Urothelium cell line (cell line): ENCODE data around the gene CACNB4.
"Not testable (repeated sequence)": the region's sequence is repeated elsewhere in the genome, so short reads cannot be mapped to it uniquely, and the experiment has no call there.

Source experiments
- DNase-seq: peaks from one replicate; pipeline ENCODE4 v3.0.0; 2011; ENCODE audit warnings: low spot score, mixed read lengths
- FAIRE-seq: peaks from 2 replicates; lab custom pipeline; 2011; peaks lifted over from hg19 to GRCh38; lab: Jason Lieb, UNC

CACNB4 gene

DNA sequence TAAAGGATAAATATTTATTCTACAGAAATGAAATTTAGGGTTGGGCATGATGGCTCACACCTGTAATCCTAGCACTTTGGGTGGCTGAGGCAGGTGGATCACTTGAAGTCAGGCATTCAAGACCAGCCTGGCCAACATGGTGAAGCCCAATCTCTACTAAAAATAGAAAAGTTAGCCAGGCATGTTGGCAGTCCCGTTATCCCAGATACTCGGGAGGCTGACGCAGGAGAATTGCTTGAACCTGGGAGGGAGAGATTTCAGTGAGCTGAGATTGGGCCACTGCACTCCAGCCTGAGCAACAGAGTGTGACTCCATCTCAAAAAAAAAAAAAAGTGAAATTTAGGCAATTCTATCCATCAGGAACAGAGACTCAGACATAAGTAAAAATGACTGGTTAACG is 8.1 kb downstream of the CACNB4 start:
- not testable (repeated sequence) for FAIRE-seq, DNase-seq

GRCh38 chr2:152089238-152089637 is 9.6 kb downstream of the CACNB4 start:
- no peak for DNase-seq
- FAIRE-seq = no peak

DNA sequence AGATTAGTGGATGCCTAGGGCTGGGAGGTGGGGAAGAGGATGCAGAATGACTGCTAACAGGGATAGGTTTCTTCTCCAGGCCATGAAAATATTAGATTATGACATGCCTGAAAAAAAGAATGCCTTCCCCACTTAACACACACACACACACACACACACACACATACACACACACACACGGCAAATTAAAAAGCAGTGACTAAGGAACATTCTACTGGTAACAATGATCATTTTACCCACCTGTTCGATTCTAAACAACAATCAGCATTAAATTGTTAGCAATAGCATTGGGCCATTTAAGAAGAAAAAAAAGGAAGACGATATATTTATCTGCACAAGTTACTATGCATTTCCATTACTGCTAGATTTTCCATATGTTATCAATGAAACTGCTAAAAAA is 10.8 kb downstream of the CACNB4 start:
- no peak for DNase-seq
- FAIRE-seq = no peak

DNA sequence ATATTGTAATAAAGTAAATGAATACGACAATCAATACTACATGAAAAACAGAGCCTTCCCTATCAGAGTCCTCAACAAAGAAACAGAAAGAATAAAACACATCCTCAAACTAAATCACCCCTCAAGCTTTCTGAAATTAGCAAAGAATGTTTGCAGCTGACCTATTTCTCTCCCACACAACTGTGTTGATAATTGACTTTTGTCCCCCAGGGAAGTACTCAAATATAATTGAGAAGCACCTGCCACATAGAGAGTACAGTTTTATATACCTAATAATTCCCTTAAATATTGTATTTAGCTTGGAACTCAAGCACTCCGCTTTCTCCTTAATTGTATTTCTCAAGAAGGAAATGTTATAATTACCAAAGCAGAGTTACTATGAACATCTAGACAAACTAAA is 12.6 kb downstream of the CACNB4 start:
- FAIRE-seq (no peak), DNase-seq (no peak)

GRCh38 chr2:152084076-152084475 is 14.8 kb downstream of the CACNB4 start:
- no peak for DNase-seq
- no peak for FAIRE-seq

GRCh38 chr2:152083202-152083875 is 15.5 kb downstream of the CACNB4 start:
- DNase-seq (no peak), FAIRE-seq (no peak)

DNA sequence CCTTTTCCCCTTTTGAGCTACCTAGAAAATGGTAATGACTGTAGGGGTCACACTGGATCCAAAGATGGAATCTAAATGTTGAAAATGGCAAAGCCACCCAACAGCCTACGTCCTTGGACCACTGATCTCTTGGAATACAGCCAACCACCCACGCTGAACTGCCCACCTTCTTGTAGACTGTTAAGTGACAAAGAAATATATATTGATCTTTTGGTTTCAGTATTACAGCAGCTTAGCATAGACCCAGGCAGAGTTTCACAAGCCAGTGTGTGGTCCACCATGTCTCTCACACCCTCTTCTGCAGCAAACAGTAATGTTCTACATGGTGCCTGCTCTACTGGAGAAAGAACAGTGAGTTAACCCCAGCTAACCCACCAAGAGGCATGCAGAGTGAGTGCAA is 20.2 kb downstream of the CACNB4 start:
- no peak for FAIRE-seq

GRCh38 chr2:152078023-152078422 is 20.8 kb downstream of the CACNB4 start:
- FAIRE-seq = no peak
- no peak for DNase-seq

More for the DNA sequence above, 20.2 kb downstream of the CACNB4 start:
- DNase-seq = no peak

DNA sequence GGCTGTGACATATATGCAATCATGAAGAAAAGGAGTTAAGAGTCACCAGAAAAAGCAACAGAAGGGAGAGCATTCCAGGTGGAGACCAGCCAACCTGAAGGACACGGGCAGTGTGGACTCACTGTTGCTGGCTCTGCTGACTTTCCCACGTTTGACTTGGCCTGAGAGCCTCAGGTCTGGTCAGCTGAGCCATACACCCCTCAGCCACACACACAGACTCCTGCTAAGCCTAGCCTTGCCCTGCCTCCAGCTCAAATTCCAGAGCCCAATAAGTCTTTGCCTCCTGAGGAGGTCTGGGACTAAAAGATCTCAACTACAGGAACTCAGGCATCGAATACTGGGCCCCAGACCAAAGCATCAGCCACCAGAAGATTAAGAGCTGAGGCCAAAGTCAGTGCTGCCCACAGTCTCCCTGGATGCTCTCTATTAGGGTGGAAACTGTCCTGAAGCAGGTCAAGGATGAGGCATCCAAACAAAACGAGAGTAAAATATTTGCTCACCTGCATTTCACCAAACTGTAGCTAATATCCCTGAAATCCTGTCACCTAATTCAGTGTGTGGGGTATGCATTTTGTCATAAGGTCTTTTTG is 23.3 kb downstream of the CACNB4 start:
- FAIRE-seq (no peak), DNase-seq (no peak)

DNA sequence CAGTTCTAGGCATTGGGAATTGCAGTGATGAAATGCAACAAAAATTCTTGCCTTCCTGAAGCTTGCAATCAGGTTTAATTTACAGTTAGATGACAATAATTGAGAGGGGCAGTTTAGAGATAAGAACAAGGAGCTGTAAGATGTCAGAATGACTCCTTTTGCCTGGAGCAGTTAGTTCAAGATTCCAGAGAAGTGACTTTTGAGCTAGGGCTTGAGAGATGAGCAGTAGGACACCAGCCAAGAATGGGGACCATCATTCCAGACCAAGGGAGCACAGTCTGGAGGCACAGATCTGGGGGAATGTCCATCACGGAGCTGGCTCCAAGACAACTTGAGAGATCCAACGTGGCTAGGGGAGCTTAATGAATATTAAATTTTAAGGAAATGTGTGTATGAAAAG is 26.8 kb downstream of the CACNB4 start:
- FAIRE-seq (no peak), DNase-seq (no peak)

GRCh38 chr2:152071518-152071917 is 27.3 kb downstream of the CACNB4 start:
- FAIRE-seq (no peak), DNase-seq (no peak)

DNA sequence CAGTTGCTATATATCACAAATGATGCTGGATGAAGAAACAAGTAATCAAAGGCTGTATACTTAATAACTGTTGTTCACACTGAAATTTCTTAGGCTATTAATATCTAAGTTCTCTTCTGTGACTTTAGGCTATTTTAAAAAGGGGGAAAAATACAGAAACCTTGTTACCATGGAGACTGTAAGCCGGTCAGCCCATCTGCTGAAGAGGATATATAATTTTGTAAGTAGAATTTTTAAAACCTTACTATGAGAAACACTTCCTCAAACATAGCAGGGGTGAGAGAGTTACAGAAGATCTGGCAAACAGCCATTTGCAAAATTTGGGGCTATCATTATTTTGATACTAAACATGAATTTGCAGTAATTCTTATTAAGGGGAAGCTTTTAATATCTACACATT is 27.8 kb downstream of the CACNB4 start:
- FAIRE-seq (no peak), DNase-seq (no peak)

DNA sequence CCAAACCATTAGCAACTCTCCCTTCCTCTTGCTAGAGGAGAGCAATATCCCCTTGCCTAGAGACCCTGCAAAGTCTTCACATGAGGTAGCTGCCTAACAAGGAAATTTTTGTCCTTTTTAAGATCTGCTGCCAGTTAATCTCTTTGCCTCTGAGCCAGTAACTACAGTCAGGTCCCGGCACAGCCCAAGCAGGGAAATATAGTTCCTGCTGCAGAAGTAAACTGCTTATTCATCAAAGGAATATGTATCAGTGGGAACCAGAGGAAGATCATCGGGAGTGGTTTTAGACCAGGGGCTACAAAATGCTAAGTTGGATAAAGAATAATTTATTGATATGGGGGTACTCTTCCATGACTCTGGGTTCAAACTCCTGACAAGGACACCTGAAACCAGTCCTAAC is 30.6 kb downstream of the CACNB4 start:
- no peak for FAIRE-seq

DNA sequence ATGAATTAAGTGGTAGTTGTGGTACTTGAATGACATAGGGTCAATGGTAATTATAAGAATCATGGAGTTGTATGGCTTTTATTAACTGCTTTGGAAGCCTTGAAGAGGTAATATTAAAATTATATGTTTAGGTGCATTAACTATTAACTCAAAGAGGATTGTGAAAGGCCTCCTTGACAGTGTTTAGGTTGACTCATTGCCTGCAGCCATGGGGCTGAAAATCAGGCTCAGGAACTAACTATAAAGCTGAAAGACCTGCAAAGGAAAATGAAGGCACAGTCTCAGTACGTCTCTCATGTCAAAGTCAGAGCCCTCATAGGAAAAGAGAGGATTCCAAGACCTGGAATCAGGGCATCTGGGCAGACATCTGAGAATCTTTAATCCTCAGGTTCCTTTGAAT is 31.0 kb downstream of the CACNB4 start:
- FAIRE-seq (no peak), DNase-seq (no peak)

More for the DNA sequence above, 30.6 kb downstream of the CACNB4 start:
- DNase-seq = no peak

- DNase-seq = no peak
- no peak for FAIRE-seq
These were observed 32.9 kb downstream of the CACNB4 start for GRCh38 chr2:152065945-152066344.

GRCh38 chr2:152064001-152064400 is 34.8 kb downstream of the CACNB4 start:
- no peak for FAIRE-seq
- no peak for DNase-seq

DNA sequence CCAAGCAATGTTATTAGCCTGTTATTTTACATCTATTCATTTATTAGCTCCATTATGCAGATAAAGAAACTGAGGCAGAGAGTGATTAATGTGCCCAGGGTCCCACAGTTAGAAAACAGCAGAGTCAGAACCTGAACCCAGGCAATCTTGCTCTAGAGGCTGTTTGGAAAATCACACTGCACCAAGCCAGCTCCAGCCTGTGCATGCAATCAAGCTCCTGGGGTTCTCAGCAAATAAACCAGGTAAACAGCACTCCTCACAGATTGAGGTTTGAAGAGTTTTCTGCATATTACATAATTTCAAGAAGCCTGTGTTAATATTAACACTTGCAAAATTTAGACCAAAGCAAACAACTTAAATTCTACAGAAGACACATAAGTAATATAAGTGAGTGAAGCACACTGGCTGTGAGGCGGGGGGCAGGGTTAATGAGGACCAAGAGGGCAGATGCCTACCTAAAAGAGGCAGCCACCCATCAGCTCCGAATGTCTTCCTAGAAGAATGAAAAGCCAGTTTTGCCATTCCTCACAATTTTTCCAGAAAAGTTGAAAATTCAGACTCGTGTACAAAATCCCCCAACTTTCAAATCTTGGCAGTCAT is 35.4 kb downstream of the CACNB4 start:
- no peak for DNase-seq
- no peak for FAIRE-seq

DNA sequence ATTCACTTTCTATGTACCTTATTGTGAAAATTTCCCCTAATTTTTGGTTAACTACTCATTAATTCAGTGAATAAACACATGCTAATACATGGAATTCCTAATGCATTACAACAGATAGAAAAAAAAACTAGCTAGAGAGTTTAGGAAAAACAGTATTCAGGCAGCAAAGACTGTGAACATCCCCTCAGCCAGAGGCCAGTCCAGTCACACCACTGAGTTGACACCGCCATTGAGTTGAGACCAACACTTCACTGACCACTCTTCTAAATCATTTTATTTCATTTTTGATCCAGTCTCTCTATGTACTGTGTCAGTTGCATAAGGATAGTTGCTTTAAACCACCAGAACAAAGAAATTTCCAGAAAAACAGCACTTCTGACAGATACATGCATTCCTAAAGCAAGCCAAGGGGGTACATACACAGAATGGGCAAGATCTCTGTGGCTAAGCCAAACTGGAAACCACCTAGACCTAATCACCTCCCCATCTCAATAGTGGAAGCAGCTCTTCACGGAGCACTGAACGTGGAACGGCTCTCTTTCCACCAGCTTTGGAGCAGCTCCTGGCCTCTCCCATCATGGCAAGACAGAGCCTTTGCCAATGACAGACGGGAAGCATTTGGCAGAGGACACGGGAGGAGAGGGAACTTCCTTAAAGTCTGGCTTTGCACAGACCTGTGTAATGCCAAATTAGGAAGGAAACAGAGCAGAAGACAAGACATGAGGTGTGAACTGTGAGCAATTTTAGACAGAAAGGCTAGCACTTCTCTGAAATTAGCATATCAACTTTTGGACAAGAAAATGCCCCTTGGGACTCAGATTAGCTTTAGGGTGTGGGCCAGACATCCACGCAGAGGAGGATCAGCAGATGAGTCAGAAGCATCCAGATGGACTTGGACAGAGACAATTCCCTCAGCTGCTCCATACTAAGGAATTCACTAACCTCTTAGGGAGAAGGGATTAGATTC is 36.4 kb downstream of the CACNB4 start:
- no peak for FAIRE-seq
- peak; percentile 45 for DNase-seq

DNA sequence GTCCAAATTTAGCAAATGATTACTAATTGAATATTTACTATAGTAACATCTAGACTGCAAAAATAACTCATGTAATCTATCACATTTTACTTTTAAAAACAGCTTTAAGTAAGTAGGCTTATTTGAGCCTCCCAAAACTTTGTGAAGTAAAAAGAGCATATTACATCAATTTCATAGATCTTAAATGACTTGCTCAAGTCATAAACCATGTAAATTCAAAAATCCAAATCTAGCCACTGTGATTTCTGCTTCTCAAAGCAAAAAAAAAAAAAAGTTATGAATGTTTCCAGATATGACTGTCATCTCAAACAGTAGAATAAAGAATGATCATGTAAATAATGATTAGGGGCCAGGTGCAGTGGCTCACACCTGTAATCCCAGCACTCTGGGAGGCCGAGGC is 37.5 kb downstream of the CACNB4 start:
- no peak for DNase-seq
- FAIRE-seq = no peak

- DNase-seq (no peak), FAIRE-seq (no peak)
These were observed 40.2 kb downstream of the CACNB4 start for GRCh38 chr2:152058655-152059054.

- no peak for DNase-seq
- FAIRE-seq = no peak
These were observed 42.4 kb downstream of the CACNB4 start for GRCh38 chr2:152056418-152056817.
